Esophagus muscularis mucosa (tissue), 4 donors: ENCODE measurements around the gene CLIP4. TPM values are rescaled to one million over a fixed set of nuclear protein-coding genes. Genes with fewer than 3 reads are reported as not detected.

Experiments
- DNase-seq: peaks from one replicate; pipeline ENCODE4 v3.0.0-alpha.2; 2017; ENCODE audit errors: extremely low spot score
- H3K27ac ChIP-seq, 4 donors: fragments of 200-600 bp; sonication (generic); replicated peaks in 1 of 4; 1 replicate in 3 of 4; 2 replicates in 1 of 4; pipeline ENCODE4 v1.5.1; 2016 to 2019; ENCODE audit warnings: mild to moderate bottlenecking in 1 of 4
- H3K27me3 ChIP-seq, 4 donors: fragments of 200-600 bp; sonication (generic); one replicate each; pipeline versions ENCODE4 v1.5.1 to v1.6.0; 2016 to 2019
- H3K36me3 ChIP-seq, 4 donors: fragments of 200-600 bp; sonication (generic); one replicate each; pipeline ENCODE4 v1.5.1; 2016 to 2019
- H3K4me1 ChIP-seq, 4 donors: fragments of 200-600 bp; sonication (generic); one replicate each; pipeline ENCODE4 v1.5.1; 2016 to 2019
- H3K4me3 ChIP-seq, 4 donors: fragments of 200-600 bp; sonication (generic); 1 replicate in 2 of 4; 2 replicates in 2 of 4; pipeline ENCODE4 v1.5.1; 2016 to 2019; ENCODE audit warnings: mild to moderate bottlenecking in 4 of 4, moderate library complexity in 1 of 4
- H3K9me3 ChIP-seq, 4 donors: fragments of 200-600 bp; sonication (generic); 1 replicate in 3 of 4; 2 replicates in 1 of 4; pipeline ENCODE4 v1.5.1; 2016 to 2019
- EP300 ChIP-seq: sonication (generic); formaldehyde crosslinking; IDR thresholded peaks from one replicate; pipeline ENCODE4 v1.6.1; 2017; ENCODE audit warnings: antibody characterized with exemption
- POLR2A ChIP-seq: fragments of 450-650 bp; IDR thresholded peaks from one replicate; pipeline ENCODE4 v1.6.1; 2017; ENCODE audit warnings: antibody characterized with exemption, moderate library complexity, mild to moderate bottlenecking, low read depth
- POLR2AphosphoS5 ChIP-seq, 2 donors: sonication (generic); formaldehyde crosslinking; IDR thresholded peaks; one replicate each; pipeline ENCODE4 v1.6.1; 2017; ENCODE audit warnings: antibody characterized with exemption in 2 of 2
- WGBS: methylation state at CpG from one replicate; pipeline ENCODE4 v1.1.5; 2018; 5-methylcytosine and 5-hydroxymethylcytosine counted together
- intact Hi-C: fragments of 100-400 bp; cut with DNase I; formaldehyde crosslinking; loops from one replicate; pipeline ENCODE4 v1.15.1; 2023
- total RNA-seq, 4 donors: library from RNA; depleted of rRNA; stranded (reverse); fragments of >200 nt; gene quantifications; one replicate each; pipeline versions ENCODE4 v1.1.0 to v1.2.1, GENCODE V29; 2016
- TF ChIP-seq, protein P1 (sequence below), 3 experiments: fragments of 200-600 bp in 2 of 3; fragments of 450-650 bp in 1 of 3; sonication (generic) in 2 of 3; IDR thresholded peaks; one replicate each; pipeline ENCODE4 v1.5.1; 2017 to 2019; ENCODE audit warnings: antibody characterized with exemption in 3 of 3, mild to moderate bottlenecking in 2 of 3, moderate library complexity in 1 of 3

CLIP4 gene
- total RNA-seq, 4 donors from 2014 or later = 58.5 to 83.1 (median 66.8) TPM

DNA sequence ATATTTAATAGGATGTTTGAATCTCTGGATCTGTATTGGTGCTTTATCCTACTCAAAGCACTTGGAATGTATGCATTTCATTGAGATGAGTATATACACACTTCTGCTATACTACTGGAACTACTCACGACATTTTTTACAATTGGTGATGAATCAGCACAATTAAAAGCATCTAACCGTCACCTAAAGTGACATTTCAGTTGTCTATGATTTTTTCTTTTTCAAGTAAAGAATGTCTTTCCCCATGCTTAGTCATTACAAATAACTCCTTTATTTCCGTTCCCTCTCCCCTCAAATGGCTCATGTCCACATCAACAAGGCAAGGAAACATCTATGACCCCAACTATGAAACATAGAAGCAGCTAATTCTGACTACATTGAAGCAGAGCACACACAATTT, 77.3 kb downstream of the CLIP4 start:
- TF ChIP-seq, protein P1, sequence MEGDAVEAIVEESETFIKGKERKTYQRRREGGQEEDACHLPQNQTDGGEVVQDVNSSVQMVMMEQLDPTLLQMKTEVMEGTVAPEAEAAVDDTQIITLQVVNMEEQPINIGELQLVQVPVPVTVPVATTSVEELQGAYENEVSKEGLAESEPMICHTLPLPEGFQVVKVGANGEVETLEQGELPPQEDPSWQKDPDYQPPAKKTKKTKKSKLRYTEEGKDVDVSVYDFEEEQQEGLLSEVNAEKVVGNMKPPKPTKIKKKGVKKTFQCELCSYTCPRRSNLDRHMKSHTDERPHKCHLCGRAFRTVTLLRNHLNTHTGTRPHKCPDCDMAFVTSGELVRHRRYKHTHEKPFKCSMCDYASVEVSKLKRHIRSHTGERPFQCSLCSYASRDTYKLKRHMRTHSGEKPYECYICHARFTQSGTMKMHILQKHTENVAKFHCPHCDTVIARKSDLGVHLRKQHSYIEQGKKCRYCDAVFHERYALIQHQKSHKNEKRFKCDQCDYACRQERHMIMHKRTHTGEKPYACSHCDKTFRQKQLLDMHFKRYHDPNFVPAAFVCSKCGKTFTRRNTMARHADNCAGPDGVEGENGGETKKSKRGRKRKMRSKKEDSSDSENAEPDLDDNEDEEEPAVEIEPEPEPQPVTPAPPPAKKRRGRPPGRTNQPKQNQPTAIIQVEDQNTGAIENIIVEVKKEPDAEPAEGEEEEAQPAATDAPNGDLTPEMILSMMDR (IDR thresholded peaks at IDR 0.05) = no peak
- TF ChIP-seq POLR2AphosphoS5 (IDR thresholded peaks at IDR 0.05) (no peak), POLR2A (no peak), EP300 (no peak)
- WGBS = 81% methylated on average over 3 of the region's 3 CpGs
- intact Hi-C loops = no loop called here

DNA sequence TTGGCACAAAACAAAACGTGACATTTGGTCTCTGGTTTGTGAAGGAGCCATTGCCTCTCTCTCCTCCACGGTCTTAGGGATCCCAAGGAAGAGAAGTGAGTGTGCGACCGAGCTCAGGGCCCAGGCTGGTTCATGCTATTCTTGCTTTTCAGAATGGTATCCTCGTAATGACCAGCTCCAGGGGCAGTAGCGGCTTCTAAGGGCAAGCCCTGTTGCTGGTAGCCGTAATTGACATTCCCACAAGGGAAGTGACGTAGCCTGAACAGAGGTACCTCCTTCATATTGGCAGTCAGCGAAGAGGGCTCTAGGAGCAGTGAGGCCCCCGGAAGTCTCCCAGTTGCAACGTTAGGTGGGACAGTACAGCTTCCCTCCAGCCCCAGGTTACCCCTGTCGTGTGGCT, 77.9 kb downstream of the CLIP4 start:
- TF ChIP-seq, protein P1 (IDR thresholded peaks at IDR 0.05) = no peak
- TF ChIP-seq EP300 = no peak
- no peak for TF ChIP-seq POLR2A
- TF ChIP-seq POLR2AphosphoS5 (IDR thresholded peaks at IDR 0.05) = no peak
- no peaks in the 10 kb centered on the region for H3K9me3 ChIP-seq
- intact Hi-C loops = no loop called here
- 89% methylated on average over 12 of the region's 12 CpGs for WGBS
- peaks cover 0 to 7% (median 0%) of the 10 kb centered on the region in 4 donors for H3K4me1 ChIP-seq
- no peak for DNase-seq
- peaks cover 0 to 29% (median 5%) of the 10 kb centered on the region in 4 donors for H3K36me3 ChIP-seq
- no peak overlapping the region for H3K4me3 ChIP-seq
- H3K27me3 ChIP-seq = no peaks in the 10 kb centered on the region
- no peak overlapping the region for H3K27ac ChIP-seq

More for the DNA sequence above, 77.3 kb downstream of the CLIP4 start:
- Histone ChIP-seq H3K27me3 (no peaks in the 10 kb centered on the region), H3K9me3 (no peaks in the 10 kb centered on the region), H3K27ac (no peak overlapping the region), H3K36me3 (peaks cover 0 to 33% (median 9%) of the 10 kb centered on the region in 4 donors), H3K4me3 (no peak overlapping the region), H3K4me1 (peaks cover 0 to 7% (median 0%) of the 10 kb centered on the region in 4 donors)
- no peak for DNase-seq

DNA sequence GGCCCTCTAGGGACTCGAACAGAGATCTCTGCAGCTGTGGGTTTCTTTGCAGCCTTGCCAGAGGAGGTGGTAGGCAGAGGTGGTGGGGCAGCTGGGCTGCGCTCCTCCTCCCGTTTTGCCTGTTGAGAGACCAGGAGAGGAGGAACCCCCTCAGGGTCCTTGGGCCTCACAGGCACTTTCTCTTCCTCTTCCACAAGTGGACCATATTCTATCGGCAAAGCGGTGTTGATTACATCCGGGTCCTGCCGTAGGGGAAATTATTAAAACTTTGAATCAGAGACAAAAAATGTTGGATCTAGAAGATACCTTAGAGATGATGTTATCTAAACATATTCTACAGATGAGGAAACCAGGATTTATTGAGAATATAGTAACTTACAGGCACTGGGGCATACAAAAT, 78.5 kb downstream of the CLIP4 start:
- no peak overlapping the region for H3K27ac ChIP-seq
- 86% methylated on average over 7 of the region's 7 CpGs for WGBS
- H3K36me3 ChIP-seq = peaks cover 0 to 25% (median 3%) of the 10 kb centered on the region in 4 donors
- H3K27me3 ChIP-seq = no peaks in the 10 kb centered on the region
- TF ChIP-seq POLR2A (no peak), EP300 (no peak), POLR2AphosphoS5 (IDR thresholded peaks at IDR 0.05) (no peak)
- TF ChIP-seq, protein P1 (IDR thresholded peaks at IDR 0.05) = no peak
- no peaks in the 10 kb centered on the region for H3K9me3 ChIP-seq
- H3K4me3 ChIP-seq = no peak overlapping the region
- H3K4me1 ChIP-seq = peaks cover 0 to 7% (median 0%) of the 10 kb centered on the region in 4 donors
- DNase-seq = no peak
- intact Hi-C loops = no loop called here

DNA sequence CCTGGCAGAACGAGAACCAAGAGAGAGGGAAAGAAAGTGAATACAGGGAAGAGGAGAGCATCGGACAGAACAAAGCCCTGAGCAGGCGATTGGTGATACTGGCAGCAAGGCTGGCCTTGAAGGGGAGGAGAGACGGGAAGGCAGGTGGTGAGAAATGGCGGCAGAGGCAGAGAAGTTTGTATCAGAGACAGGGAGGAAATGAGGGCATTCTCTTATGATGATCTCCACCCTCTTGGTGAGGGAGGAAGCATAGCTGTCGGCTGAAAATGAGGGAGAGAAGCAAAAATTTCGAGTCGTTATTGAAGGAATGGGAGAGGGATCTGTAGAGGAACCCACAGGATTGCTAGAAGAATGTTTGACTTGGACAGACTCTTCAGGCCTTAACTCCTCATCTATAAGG, 80.6 kb downstream of the CLIP4 start:
- Histone ChIP-seq H3K4me1 (peaks cover 0 to 7% (median 0%) of the 10 kb centered on the region in 4 donors), H3K4me3 (no peak overlapping the region), H3K27me3 (no peaks in the 10 kb centered on the region), H3K36me3 (peaks cover 0 to 21% (median 3%) of the 10 kb centered on the region in 4 donors), H3K9me3 (no peaks in the 10 kb centered on the region), H3K27ac (no peak overlapping the region)
- intact Hi-C loops = loop anchor here (2.0 kb wide), 1 partner anchor 235 kb away; no protein-coding TSS in a partner anchor
- no peak for TF ChIP-seq EP300
- no peak for TF ChIP-seq POLR2A
- TF ChIP-seq, protein P1 (IDR thresholded peaks at IDR 0.05) = no peak
- TF ChIP-seq POLR2AphosphoS5 (IDR thresholded peaks at IDR 0.05) = no peak
- 84% methylated on average over 8 of the region's 8 CpGs for WGBS
- DNase-seq = no peak
